Myocyte (in vitro differentiated cells): ENCODE measurements around the gene LY6G6C. TPM values are rescaled to one million over a fixed set of nuclear protein-coding genes. Genes with fewer than 3 reads are reported as not detected.

Experiments
- DNase-seq: peaks from one replicate; pipeline ENCODE4 v3.0.0-alpha.2; 2012; ENCODE audit warnings: low read depth
- microRNA-seq: library from miRNA; unstranded; fragments of <30 nt; microRNA quantifications from one replicate; pipeline ENCODE4, GENCODE V29; 2016
- total RNA-seq: library from RNA; depleted of rRNA; stranded (reverse); fragments of >200 nt; gene quantifications from 2 replicates; pipeline ENCODE4 v1.2.3, GENCODE V29; 2014

The LY6G6C gene
- total RNA-seq, 1 donor from 2014 or later = not detected

DNA sequence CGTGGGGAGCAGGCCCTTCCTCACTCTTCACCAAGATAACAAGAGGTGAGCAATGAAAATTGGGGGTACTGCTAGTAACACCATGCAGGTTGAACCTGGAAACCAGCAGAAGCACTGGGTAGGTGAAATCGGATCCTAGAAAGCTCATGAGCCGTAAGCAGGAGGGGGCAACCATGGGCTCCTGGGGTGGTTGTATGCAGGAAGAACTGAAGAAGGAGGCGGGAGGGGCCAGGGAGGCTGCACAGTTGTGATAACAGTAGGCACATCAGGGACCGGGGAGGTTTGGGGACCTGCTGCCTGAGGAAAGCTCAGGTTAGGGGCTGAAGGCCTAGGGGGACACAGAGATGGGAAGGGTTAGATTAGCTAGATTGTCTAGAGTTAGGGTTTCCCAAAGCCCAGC lies 35.1 kb downstream of the LY6G6C start:
- DNase-seq = no peak

DNA sequence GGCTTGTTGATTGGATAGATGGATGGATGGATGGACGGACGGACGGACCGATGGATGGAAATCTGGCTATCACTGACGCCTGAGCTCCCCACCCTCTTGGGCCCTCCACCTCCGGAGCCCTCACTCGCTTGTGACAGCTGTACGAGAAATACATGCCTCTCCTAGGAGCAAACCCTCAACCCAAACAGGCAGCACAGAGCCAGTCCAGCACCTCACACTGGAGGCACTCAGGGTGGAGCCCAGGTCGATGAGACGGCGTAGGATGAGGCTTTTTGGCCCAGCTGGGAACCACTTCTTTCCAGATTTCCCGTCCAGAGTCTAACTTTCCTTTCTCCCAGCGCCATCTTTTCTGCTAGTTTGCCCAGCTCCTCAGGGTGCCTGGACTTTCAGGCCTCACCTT lies 38.0 kb downstream of the LY6G6C start:
- DNase-seq = no peak

GRCh38 chr6:31681135-31681671 lies 40.3 kb downstream of the LY6G6C start:
- peak; percentile 45 for DNase-seq

GRCh38 chr6:31680226-31681134 lies 41.1 kb downstream of the LY6G6C start, which contains the start of gene LY6G5C:
TSS of gene LY6G5C (minus strand) at chr6:31681067. CDS start at chr6:31680373, 694 bp downstream.
- DNase-seq = peak; percentile 89

DNA sequence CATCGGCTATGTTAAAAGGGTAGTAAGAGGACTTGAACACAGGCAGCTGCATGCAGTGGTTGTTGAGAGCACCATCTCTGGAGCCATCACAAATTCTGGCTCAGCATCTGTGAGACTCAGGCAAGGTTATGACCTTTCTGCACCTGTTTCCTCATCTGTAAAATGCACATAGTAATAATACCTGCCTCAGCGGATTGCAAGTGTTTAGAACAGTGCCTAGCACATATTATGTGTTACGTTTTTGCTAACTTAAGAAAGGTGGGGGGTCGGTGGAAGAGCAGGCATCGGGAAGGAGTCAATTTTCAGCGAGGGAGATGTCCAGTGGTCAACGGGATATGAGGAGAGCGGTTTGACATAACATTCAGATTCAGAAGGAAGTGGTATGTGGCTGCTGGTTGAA lies 43.6 kb downstream of the LY6G6C start:
- no peak for DNase-seq

GRCh38 chr6:31676904-31677303 lies 44.6 kb downstream of the LY6G6C start:
- DNase-seq = no peak

GRCh38 chr6:31676322-31676903 lies 45.1 kb downstream of the LY6G6C start:
- no peak for DNase-seq

GRCh38 chr6:31669676-31670075 lies 51.9 kb downstream of the LY6G6C start, which contains the start of gene LY6G5B:
TSS of gene LY6G5B (plus strand) at chr6:31669976. CDS start at chr6:31670951, 975 bp downstream.
- DNase-seq = no peak

Small RNA genes within 50 kb of the gene (microRNA-seq; reads per million reads assigned to microRNA genes)
- 0.65 reads per million for gene MIR4646

Other genes starting within 250 kb of the LY6G6C start
- 2.1 and 2.9 TPM in 2 replicates for gene MICB, start 223.6 kb downstream of the LY6G6C start, total RNA-seq
- not detected in 2 replicates for gene MCCD1, start 192.8 kb downstream of the LY6G6C start, total RNA-seq
- gene DDX39B, start 179.7 kb downstream of the LY6G6C start, total RNA-seq = 290 and 382 TPM in 2 replicates
- 4.8 and 8.5 TPM in 2 replicates for gene ATP6V1G2, start 175.1 kb downstream of the LY6G6C start, total RNA-seq
- gene NFKBIL1, start 174.1 kb downstream of the LY6G6C start, total RNA-seq = 26.1 and 28.3 TPM in 2 replicates
- not detected in 2 replicates for gene LTA, start 149.5 kb downstream of the LY6G6C start, total RNA-seq
- gene TNF, start 146.2 kb downstream of the LY6G6C start, total RNA-seq = not detected in 2 replicates
- 0.40 TPM in 1 of 2 replicates, not detected in the other for gene LTB, start 139.3 kb downstream of the LY6G6C start, total RNA-seq
- not detected in 2 replicates for gene LST1, start 135.5 kb downstream of the LY6G6C start, total RNA-seq
- not detected in 2 replicates for gene NCR3, start 128.7 kb downstream of the LY6G6C start, total RNA-seq
- not detected in 2 replicates for gene AIF1, start 106.5 kb downstream of the LY6G6C start, total RNA-seq
- 77.2 and 85.9 TPM in 2 replicates for gene PRRC2A, start 101.0 kb downstream of the LY6G6C start, total RNA-seq
- 271 and 307 TPM in 2 replicates for gene BAG6, start 69.1 kb downstream of the LY6G6C start, total RNA-seq
- gene APOM, start 65.9 kb downstream of the LY6G6C start, total RNA-seq = 2.9 and 4.2 TPM in 2 replicates
- gene C6orf47, start 61.0 kb downstream of the LY6G6C start, total RNA-seq = 20.6 and 24.0 TPM in 2 replicates
- gene GPANK1, start 56.7 kb downstream of the LY6G6C start, total RNA-seq = 8.6 and 12.9 TPM in 2 replicates
- 211 and 248 TPM in 2 replicates for gene CSNK2B, start 55.7 kb downstream of the LY6G6C start, total RNA-seq
- 2.9 and 4.0 TPM in 2 replicates for gene LY6G5B, start 51.8 kb downstream of the LY6G6C start, total RNA-seq
- 2.7 and 3.4 TPM in 2 replicates for gene LY6G5C, start 40.7 kb downstream of the LY6G6C start, total RNA-seq
- 58.9 and 66.0 TPM in 2 replicates for gene ABHD16A, start 18.4 kb downstream of the LY6G6C start, total RNA-seq
- gene LY6G6F, start 14.9 kb downstream of the LY6G6C start, total RNA-seq = not detected in 2 replicates
- gene LY6G6D, start 6.4 kb downstream of the LY6G6C start, total RNA-seq = not detected in 2 replicates
- not detected in 2 replicates for gene MPIG6B, start 1.6 kb upstream of the LY6G6C start, total RNA-seq
- 120 and 142 TPM in 2 replicates for gene DDAH2, start 7.6 kb upstream of the LY6G6C start, total RNA-seq
- gene CLIC1, start 14.8 kb upstream of the LY6G6C start, total RNA-seq = 257 and 425 TPM in 2 replicates
- gene MSH5, start 18.3 kb upstream of the LY6G6C start, total RNA-seq = 7.4 and 8.4 TPM in 2 replicates
- gene SAPCD1, start 40.9 kb upstream of the LY6G6C start, total RNA-seq = 0.94 TPM in 1 of 2 replicates, not detected in the other
- gene VWA7, start 55.6 kb upstream of the LY6G6C start, total RNA-seq = 1.3 TPM in 1 of 2 replicates, not detected in the other
- gene VARS1, start 74.0 kb upstream of the LY6G6C start, total RNA-seq = 56.4 and 62.2 TPM in 2 replicates
- 28.7 and 38.8 TPM in 2 replicates for gene LSM2, start 85.2 kb upstream of the LY6G6C start, total RNA-seq
- 2.6 and 3.6 TPM in 2 replicates for gene HSPA1L, start 93.5 kb upstream of the LY6G6C start, total RNA-seq
- 109 and 131 TPM in 2 replicates for gene HSPA1A, start 93.8 kb upstream of the LY6G6C start, total RNA-seq
- 86.3 and 98.7 TPM in 2 replicates for gene HSPA1B, start 106.0 kb upstream of the LY6G6C start, total RNA-seq
- 128 and 187 TPM in 2 replicates for gene NEU1, start 141.1 kb upstream of the LY6G6C start, total RNA-seq
- 0.11 and 0.16 TPM in 2 replicates for gene SLC44A4, start 157.3 kb upstream of the LY6G6C start, total RNA-seq
- 33.7 and 36.4 TPM in 2 replicates for gene EHMT2, start 176.0 kb upstream of the LY6G6C start, total RNA-seq
- gene ZBTB12, start 180.3 kb upstream of the LY6G6C start, total RNA-seq = 2.7 and 3.3 TPM in 2 replicates
- 7.0 and 7.5 TPM in 2 replicates for gene C2, start 206.0 kb upstream of the LY6G6C start, total RNA-seq
- gene CFB, start 224.3 kb upstream of the LY6G6C start, total RNA-seq = 1.8 and 6.6 TPM in 2 replicates
- gene NELFE, start 237.2 kb upstream of the LY6G6C start, total RNA-seq = 86.4 and 87.1 TPM in 2 replicates
- gene SKIC2, start 237.4 kb upstream of the LY6G6C start, total RNA-seq = 32.1 and 37.3 TPM in 2 replicates